HTR-8/SVneo (cell line): ENCODE data around the gene ARHGEF28.
A peak's percentile ranks its signal among the peaks of the same experiment; 100 is the strongest.

Source experiments
- DNase-seq: peaks from one replicate; pipeline ENCODE4 v3.0.0; 2011; ENCODE audit warnings: low spot score, mixed read lengths; ENCODE audit not compliant: insufficient read length
- FAIRE-seq: peaks from 2 replicates; lab custom pipeline; 2011; peaks lifted over from hg19 to GRCh38; lab: Jason Lieb, UNC

Gene ARHGEF28

GRCh38 chr5:73828465-73828864 is 202.5 kb downstream of the ARHGEF28 start:
- no peak for FAIRE-seq
- DNase-seq = no peak

GRCh38 chr5:73830646-73831045 is 204.7 kb downstream of the ARHGEF28 start:
- no peak for DNase-seq
- FAIRE-seq = no peak

- DNase-seq = no peak
- FAIRE-seq = no peak
These were observed 205.1 kb downstream of the ARHGEF28 start for GRCh38 chr5:73831066-73831465.

GRCh38 chr5:73834693-73835092 is 208.7 kb downstream of the ARHGEF28 start:
- no peak for FAIRE-seq
- no peak for DNase-seq

- FAIRE-seq (no peak), DNase-seq (no peak)
These were observed 209.7 kb downstream of the ARHGEF28 start for GRCh38 chr5:73835726-73836125.

GRCh38 chr5:73836607-73837006 is 210.6 kb downstream of the ARHGEF28 start:
- DNase-seq = no peak
- no peak for FAIRE-seq

- no peak for FAIRE-seq
- DNase-seq = no peak
These were observed 212.9 kb downstream of the ARHGEF28 start for GRCh38 chr5:73838901-73839300.

- DNase-seq (no peak), FAIRE-seq (no peak)
These were observed 215.6 kb downstream of the ARHGEF28 start for GRCh38 chr5:73841641-73842040.

- DNase-seq (no peak), FAIRE-seq (no peak)
These were observed 218.2 kb downstream of the ARHGEF28 start for GRCh38 chr5:73844165-73844564.

- FAIRE-seq (peak; percentile 16), DNase-seq (no peak)
These were observed 225.6 kb downstream of the ARHGEF28 start for GRCh38 chr5:73851471-73852181.

- FAIRE-seq (no peak), DNase-seq (peak; percentile 26)
These were observed 227.1 kb downstream of the ARHGEF28 start for GRCh38 chr5:73853091-73853490.

- DNase-seq (no peak), FAIRE-seq (no peak)
These were observed 231.0 kb downstream of the ARHGEF28 start for GRCh38 chr5:73856997-73857396.

GRCh38 chr5:73857446-73857845 is 231.4 kb downstream of the ARHGEF28 start:
- FAIRE-seq = no peak
- DNase-seq = no peak

GRCh38 chr5:73858054-73858453 is 232.1 kb downstream of the ARHGEF28 start:
- DNase-seq = no peak
- FAIRE-seq = no peak

GRCh38 chr5:73858776-73859175 is 232.8 kb downstream of the ARHGEF28 start:
- no peak for FAIRE-seq
- no peak for DNase-seq

GRCh38 chr5:73859696-73860095 is 233.7 kb downstream of the ARHGEF28 start:
- no peak for FAIRE-seq
- no peak for DNase-seq

- FAIRE-seq (no peak), DNase-seq (no peak)
These were observed 235.5 kb downstream of the ARHGEF28 start for GRCh38 chr5:73861313-73861988.

- no peak for FAIRE-seq
These were observed 236.8 kb downstream of the ARHGEF28 start for GRCh38 chr5:73862796-73863195.

GRCh38 chr5:73863876-73864275 is 237.9 kb downstream of the ARHGEF28 start:
- no peak for DNase-seq
- FAIRE-seq = no peak

More at GRCh38 chr5:73862796-73863195, 236.8 kb downstream of the ARHGEF28 start:
- no peak for DNase-seq

GRCh38 chr5:73865315-73865714 is 239.3 kb downstream of the ARHGEF28 start:
- DNase-seq (no peak), FAIRE-seq (no peak)
